HG02970 (cell line): Measurements from ENCODE around the gene FIBCD1.

Experiments
- ATAC-seq: cut with Tn5 transposase; IDR thresholded peaks from one replicate; pipeline ENCODE4 v1.9.1; 2021; ENCODE audit warnings: mild to moderate bottlenecking, moderate library complexity, moderate number of reproducible peaks; ENCODE audit not compliant: unreplicated experiment, low FRiP score

The FIBCD1 gene

DNA sequence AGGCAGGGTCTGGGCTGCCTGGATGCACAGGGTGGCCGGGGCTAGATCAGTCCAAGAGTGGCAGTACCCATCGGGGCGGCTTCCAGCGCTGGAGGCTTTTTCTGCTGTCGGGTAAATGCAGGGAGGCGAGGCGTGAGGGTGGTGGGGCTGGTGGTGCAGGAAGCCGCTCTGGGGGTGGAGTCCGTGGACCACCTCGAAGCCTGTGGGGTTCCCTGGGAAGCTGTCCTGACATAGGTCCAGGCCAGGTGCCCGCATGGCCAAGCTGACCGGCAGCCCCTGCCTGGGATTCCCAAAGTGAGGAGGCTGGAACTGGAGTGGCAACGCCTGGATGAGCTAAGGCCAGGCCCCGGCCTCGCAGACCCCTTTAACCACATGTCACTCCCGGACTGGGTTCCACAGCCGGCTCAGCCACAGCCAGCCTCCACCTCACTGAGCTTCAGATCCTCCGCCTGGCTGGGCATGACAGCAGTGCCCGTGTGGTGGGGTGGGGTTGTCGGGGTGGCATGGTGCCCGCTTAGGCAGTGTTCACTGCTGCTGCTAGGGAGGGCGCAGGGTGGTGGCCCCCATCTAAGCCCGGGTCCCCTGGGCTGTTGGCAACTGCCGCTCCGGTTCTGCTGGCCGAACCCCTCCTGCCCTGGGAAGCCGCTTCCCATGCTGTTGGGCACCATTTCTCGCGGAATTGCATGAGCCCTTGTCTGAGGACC is 41.0 kb downstream of the FIBCD1 start:
- no peak for ATAC-seq

GRCh38 chr9:130897105-130897751 is 41.8 kb downstream of the FIBCD1 start:
- no peak for ATAC-seq

DNA sequence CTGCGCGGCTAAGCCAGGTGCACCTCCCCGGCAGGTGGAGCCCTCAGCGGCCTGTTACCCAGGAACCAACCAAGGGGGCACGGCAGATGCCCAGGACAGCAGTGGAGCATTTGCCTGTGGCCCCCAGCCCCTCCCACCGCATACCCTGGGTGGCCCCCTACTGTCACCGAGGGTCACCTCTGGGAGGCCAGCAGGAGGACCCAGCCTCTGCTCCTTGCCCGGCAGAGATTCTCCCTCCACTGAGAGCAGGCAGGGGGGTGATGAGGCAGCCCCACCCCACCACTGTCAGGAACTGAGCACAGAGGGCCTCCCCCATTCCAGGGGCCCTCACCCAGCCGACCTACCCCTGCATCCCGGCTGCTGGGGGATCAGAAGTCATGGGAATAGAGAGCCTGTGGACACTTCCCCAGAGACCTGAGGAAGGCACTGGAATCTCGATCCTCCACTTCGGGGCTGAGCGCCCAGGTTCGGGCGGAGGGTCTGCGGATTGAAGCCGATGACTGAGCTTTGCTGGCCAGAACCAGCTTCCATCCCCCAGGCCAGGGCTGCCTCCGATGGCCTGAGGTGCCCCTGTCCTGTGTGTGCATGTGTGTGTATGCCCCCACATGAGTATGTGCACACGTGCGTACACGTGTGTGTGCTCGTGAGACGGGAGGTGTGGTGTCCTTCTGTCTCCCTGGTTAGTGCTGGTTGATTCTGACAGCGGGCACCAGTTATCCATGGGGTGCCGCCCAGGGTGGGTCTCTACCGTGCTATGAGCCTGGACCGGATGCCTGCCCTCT is 42.6 kb downstream of the FIBCD1 start, which contains the start of gene QRFP:
Gene QRFP (minus strand): TSS at position 580 of the 782 bp plus-strand sequence. CDS start 2,974 bp downstream, outside the sequence.
- no peak for ATAC-seq

- no peak for ATAC-seq
Observed at GRCh38 chr9:130895481-130896232, 43.4 kb downstream of the FIBCD1 start.

DNA sequence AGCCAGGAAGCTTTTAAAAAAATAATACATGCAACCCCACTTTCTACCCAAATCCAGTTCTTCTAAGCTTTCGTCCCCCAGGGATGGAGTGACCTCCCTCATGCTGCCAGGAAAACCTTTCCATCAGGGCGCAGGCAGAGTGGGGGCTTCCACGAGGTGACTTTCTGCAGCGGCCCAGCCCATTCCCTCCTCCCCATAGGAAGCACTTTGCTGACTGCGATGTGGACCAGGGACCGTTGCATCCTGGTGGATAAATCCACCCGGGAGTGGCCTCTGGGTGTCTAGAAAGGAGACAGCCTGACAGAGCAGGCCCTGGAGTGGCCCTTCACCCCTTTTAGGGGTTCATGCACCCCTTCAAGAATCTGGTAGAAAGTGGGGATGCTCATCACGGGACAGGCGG is 44.0 kb downstream of the FIBCD1 start:
- ATAC-seq, result no peak

- ATAC-seq, result no peak
Observed at GRCh38 chr9:130894546-130894945, 44.5 kb downstream of the FIBCD1 start.

GRCh38 chr9:130893341-130894101 is 45.5 kb downstream of the FIBCD1 start:
- ATAC-seq, result no peak

DNA sequence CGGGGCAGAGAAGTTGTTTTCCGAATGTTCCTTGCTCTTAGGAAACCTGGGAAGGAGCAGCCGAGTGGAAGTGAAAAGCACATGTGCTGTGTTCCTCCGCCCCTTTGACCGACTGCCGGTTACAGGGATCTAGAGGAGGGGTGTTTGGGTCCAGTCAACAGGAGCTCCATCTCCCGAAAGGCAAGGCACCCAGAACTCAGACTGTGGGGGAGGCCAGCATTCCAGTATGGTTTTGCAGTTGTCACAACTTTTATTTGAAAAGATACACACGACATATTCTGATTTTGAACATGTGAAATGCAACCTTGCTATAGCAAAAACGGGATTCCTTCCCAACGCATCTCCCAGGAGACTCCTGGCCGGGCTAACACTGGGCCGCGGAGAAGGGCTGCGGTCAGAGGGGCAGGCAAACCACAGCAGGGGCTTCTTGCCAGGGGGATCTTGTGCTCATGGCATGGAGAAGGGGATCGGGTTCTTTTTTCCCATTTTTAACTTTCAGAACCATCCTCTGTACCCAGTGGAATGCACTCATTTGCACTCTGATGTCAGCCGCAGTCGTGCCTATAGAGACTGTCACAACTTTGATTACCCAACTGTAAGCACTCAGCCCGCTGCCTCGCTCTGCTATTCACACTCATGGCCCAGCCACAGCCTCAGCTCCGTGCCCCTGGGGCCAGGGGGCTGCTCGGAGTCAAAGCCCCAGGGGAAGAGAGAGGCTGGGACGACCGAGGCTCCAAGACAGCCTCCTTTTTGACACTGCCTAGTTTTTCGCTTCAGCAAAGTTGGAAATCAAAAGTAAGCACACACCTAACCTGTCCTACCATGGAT is 46.4 kb downstream of the FIBCD1 start:
- ATAC-seq, result no peak

GRCh38 chr9:130891688-130892476 is 47.2 kb downstream of the FIBCD1 start:
- no peak for ATAC-seq

DNA sequence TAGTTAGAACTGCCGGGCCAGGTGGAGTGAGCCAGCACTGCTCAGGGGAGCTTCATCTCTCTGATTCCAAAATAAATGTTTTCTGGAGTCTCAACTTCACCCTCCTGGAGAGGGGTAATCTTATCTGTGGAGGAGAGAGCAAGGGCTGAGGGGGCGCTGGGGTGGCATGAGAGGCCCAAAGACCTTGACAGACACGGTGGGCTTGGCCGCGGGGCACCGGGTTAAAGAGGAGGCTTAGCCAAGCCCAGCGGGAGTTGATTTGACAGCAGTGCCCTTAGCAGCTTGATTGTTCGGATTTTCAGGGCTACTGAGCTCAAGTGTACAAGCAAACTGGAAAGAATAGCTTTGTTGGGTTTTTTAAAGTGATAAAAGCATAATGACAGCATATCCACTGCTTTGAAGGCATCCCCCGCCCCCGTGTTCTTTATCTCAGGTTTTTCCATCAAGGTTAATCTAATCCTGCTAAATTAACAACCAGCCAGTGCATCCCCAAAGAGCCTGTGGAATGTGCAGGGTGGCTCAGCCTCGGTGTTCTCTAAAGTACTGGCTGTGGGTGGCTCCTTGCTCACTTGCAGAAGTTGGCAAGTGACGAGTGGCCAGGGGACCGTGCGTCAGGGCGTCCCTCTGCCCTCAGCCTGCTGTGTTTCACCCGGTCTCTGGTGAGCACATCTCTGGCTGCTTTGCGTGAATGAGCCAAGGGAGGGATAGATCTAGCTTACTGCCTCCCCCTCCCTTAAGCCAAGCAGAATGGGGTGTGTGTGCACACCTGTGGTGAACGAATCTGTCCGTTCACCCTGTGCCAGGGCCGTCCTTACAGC is 48.0 kb downstream of the FIBCD1 start:
- ATAC-seq, result no peak

DNA sequence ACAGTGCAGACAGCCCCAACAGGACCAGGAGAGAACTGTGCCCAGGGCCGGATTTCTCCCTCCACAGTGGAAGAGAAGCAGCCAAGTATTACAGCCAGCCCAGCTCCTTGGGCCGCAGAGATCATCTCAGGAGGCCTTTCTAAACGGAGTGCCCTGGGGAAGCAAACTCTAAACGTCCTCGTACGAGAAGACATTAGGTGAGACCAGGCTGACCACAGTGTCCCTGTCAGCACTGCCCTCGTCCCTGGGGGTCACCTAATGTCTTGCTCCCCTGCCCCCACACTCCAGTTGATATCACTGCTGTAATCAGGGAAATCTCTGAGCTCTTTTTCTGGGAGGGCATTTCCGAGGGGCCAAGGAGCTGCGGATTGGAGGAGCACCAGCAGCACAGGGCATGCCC is 48.9 kb downstream of the FIBCD1 start:
- ATAC-seq, result no peak

- no peak for ATAC-seq
Observed at GRCh38 chr9:130888146-130888885, 50.7 kb downstream of the FIBCD1 start.

DNA sequence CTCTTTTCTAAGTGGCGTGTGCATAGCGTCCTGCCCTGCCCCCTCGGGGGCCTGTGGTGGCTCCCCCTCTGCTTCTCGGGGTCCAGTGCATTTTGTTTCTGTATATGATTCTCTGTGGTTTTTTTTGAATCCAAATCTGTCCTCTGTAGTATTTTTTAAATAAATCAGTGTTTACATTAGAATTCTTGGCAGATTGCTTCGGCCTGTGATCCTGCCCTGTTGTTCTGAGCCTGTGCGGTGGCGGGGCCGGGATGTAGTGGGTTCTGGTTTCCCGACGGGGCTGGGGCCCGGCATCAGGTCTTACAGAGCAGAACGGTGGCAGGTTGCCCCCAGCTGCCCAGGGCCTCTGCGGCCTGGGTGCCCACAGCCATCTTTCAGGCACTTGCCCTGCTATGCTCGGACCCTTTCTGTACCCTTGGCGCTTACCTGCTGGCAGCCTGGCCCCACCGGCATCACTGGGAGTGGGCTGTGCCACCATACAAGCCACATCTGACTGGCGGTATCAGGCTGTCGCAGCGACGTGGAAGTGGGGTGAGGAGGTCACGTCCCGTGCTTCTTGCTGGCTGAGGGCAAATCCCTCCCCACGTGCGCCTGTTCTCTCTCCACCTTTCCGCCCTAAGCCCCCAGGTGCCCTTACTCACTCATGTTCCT is 51.4 kb downstream of the FIBCD1 start:
- ATAC-seq, result no peak

- ATAC-seq, result no peak
Observed at GRCh38 chr9:130886981-130887380, 52.1 kb downstream of the FIBCD1 start.

- no peak for ATAC-seq
Observed at GRCh38 chr9:130885484-130886375, 53.3 kb downstream of the FIBCD1 start.
